ENCODE data around the gene MAN2B2. TPM values are rescaled to one million over a fixed set of nuclear protein-coding genes. Genes with fewer than 3 reads are reported as not detected.

MAN2B2 gene
- total RNA-seq, 4 donors from 2014 or later = 17.5 to 55.9 (median 27.6) TPM

DNA sequence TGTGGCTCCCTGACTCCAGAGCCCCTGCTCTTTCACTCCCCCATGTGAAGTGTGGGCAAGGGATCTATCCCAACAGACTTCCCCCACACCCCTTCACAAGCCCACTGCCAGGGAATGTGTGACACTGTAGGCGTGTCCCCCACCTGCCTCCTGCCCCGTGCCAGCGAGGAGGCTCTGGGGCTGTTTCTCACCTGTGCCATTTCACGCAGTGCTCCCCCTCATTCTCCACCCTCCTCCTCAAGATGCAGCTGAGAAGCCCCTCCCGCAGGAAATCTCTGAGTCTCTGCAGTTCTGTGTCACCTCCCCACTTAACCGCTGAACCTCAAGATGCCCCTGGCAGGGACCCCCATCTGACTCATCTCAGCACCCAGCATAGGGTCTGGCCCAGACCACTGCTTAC lies 5.4 kb downstream of the MAN2B2 start:
- intact Hi-C loops (cut with DNase I; ENCODE audit: low total_unique reads) (no loop called here), in situ Hi-C loops (cut with MboI; ENCODE audit: low pct_ligation_motif_present in 1 of 4, low pct_unique_long_range_greater_than_20kb in 1 of 4, low sequenced_read_pairs in 3 of 4) (no loop called here)
- DNase-seq = no peak
- Histone ChIP-seq H3K27me3 (no peaks in the 10 kb centered on the region), H3K4me1 (peaks cover 5 to 10% (median 6%) of the 10 kb centered on the region in 4 donors), H3K4me3 (no peak overlapping the region), H3K9me3 (no peaks in the 10 kb centered on the region), H3K27ac (no peak overlapping the region), H3K36me3 (peaks cover 0 to 12% (median 2%) of the 10 kb centered on the region in 4 donors)
- TF ChIP-seq POLR2AphosphoS5 (IDR thresholded peaks at IDR 0.05) = no peak
- TF ChIP-seq POLR2A (IDR thresholded peaks at IDR 0.05) = no peak
- TF ChIP-seq, protein P1, sequence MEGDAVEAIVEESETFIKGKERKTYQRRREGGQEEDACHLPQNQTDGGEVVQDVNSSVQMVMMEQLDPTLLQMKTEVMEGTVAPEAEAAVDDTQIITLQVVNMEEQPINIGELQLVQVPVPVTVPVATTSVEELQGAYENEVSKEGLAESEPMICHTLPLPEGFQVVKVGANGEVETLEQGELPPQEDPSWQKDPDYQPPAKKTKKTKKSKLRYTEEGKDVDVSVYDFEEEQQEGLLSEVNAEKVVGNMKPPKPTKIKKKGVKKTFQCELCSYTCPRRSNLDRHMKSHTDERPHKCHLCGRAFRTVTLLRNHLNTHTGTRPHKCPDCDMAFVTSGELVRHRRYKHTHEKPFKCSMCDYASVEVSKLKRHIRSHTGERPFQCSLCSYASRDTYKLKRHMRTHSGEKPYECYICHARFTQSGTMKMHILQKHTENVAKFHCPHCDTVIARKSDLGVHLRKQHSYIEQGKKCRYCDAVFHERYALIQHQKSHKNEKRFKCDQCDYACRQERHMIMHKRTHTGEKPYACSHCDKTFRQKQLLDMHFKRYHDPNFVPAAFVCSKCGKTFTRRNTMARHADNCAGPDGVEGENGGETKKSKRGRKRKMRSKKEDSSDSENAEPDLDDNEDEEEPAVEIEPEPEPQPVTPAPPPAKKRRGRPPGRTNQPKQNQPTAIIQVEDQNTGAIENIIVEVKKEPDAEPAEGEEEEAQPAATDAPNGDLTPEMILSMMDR (IDR thresholded peaks at IDR 0.05) = no peak
- TF ChIP-seq EP300 (IDR thresholded peaks at IDR 0.05; ENCODE audit: low read depth) = no peak
- WGBS, 2 donors (ENCODE audit: low coverage in 1 of 2) = 92% methylated on average over 6 of the region's 6 CpGs; no CpG with 5 or more reads in 1 of the 2 donors

DNA sequence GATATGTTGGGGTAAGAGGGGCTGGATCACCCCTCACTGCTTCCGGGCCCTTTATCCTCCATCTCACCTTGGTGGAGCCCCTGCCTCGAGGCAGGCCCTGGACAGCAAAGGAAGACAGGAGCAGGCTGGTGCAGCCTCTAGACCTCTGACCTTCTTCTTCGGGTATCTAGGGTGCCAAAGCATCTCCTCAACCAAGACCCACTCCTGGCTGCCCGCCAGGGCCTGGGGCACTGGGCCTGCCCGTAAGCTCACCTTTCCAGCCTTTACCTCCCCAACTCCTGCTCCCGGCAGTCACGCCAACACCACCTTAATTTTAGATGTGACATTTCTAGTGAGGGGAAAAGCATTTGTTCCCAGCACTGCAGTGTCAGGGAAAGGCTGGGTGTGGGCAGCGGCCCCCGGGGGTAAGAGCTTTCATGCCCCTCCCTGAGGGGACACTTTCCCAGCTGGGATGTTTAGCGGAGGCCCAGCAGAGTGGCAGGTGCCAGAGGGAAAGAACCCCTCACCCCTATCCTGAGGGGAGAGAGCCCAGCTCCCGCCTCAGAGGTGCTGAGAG lies 6.7 kb downstream of the MAN2B2 start:
- no peaks in the 10 kb centered on the region for H3K9me3 ChIP-seq
- H3K4me3 ChIP-seq = no peak overlapping the region
- intact Hi-C loops (cut with DNase I; ENCODE audit: low total_unique reads) (no loop called here), in situ Hi-C loops (cut with MboI; ENCODE audit: low pct_ligation_motif_present in 1 of 4, low pct_unique_long_range_greater_than_20kb in 1 of 4, low sequenced_read_pairs in 3 of 4) (no loop called here)
- H3K27me3 ChIP-seq = no peaks in the 10 kb centered on the region
- no peak overlapping the region for H3K27ac ChIP-seq
- H3K4me1 ChIP-seq = no peaks in the 10 kb centered on the region
- DNase-seq = no peak
- TF ChIP-seq POLR2AphosphoS5 (IDR thresholded peaks at IDR 0.05) (no peak), POLR2A (IDR thresholded peaks at IDR 0.05) (no peak)
- 95% methylated on average over 11 of the region's 11 CpGs; no CpG with 5 or more reads in 1 of the 2 donors for WGBS, 2 donors (ENCODE audit: low coverage in 1 of 2)
- H3K36me3 ChIP-seq = peaks cover 0 to 12% (median 2%) of the 10 kb centered on the region in 4 donors

DNA sequence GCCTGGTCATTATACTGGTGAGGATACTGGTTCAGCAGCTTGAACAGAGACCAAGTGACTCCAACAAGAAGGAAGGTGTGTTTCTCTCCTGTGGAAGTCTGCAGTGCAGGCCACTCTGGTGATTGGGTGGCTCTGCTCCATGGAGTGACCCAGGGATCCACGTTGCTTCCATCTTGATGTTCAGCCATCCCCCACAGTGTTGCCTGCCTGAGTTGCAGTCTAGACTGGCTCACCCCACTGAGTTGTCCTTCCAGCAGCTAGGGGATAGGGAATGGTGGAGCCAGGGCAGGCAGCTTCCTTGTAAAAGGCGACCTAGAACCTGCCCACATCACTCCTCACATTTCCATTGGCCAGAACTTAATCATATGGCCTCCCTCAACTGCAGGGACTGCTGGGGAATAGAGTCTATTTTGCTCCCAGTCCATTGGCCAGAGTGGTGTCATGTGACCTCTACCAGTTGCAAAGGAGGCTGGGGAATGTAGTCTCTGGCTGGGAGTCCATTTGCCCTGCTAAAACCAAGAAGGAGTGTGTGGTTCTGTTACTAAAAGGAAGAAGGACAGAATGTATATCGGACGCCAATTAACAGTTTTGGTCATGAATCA lies 8.0 kb downstream of the MAN2B2 start:
- peaks cover 0 to 12% (median 2%) of the 10 kb centered on the region in 4 donors for H3K36me3 ChIP-seq
- WGBS, 2 donors (ENCODE audit: low coverage in 1 of 2) = 93% methylated on average over 3 of the region's 4 CpGs; no CpG with 5 or more reads in 1 of the 2 donors

DNA sequence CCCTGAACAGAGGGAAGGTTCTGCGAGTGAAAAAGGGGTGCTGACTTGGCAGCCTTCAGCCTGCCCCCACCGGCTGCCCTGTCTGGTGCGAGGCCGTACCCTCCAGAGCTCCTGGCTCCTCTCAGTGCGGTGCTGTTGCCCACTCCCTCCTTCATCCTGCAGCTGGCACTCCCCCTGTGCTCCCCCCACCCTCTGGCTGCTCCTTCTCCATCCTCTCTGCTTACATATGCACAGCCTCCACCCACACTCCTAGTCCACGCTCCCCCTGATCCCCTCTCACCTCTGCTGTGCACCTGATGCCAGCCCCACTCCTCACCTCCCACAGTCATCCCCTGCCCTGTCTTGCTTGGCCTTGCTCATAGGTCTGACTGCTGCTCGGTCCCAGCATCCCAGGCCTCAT lies 9.9 kb downstream of the MAN2B2 start:
- TF ChIP-seq POLR2AphosphoS5 (IDR thresholded peaks at IDR 0.05) (no peak), POLR2A (IDR thresholded peaks at IDR 0.05) (no peak), EP300 (IDR thresholded peaks at IDR 0.05; ENCODE audit: low read depth) (no peak)
- TF ChIP-seq, protein P1 (IDR thresholded peaks at IDR 0.05) = no peak
- in situ Hi-C loops (cut with MboI; ENCODE audit: low pct_ligation_motif_present in 1 of 4, low pct_unique_long_range_greater_than_20kb in 1 of 4, low sequenced_read_pairs in 3 of 4) = no loop called here
- H3K36me3 ChIP-seq = peaks cover 0 to 12% (median 0%) of the 10 kb centered on the region in 4 donors

More for the DNA sequence above, 8.0 kb downstream of the MAN2B2 start:
- Histone ChIP-seq H3K27me3 (no peaks in the 10 kb centered on the region), H3K27ac (no peak overlapping the region), H3K4me1 (no peaks in the 10 kb centered on the region), H3K4me3 (no peak overlapping the region), H3K9me3 (no peaks in the 10 kb centered on the region)
- in situ Hi-C loops (cut with MboI; ENCODE audit: low pct_ligation_motif_present in 1 of 4, low pct_unique_long_range_greater_than_20kb in 1 of 4, low sequenced_read_pairs in 3 of 4) = no loop called here
- TF ChIP-seq POLR2AphosphoS5 (IDR thresholded peaks at IDR 0.05) = no peak
- TF ChIP-seq EP300 (IDR thresholded peaks at IDR 0.05; ENCODE audit: low read depth) = no peak
- TF ChIP-seq POLR2A (IDR thresholded peaks at IDR 0.05) = no peak
- TF ChIP-seq, protein P1 (IDR thresholded peaks at IDR 0.05) = no peak
- intact Hi-C loops (cut with DNase I; ENCODE audit: low total_unique reads) = no loop called here
- DNase-seq = no peak

More for the DNA sequence above, 9.9 kb downstream of the MAN2B2 start:
- intact Hi-C loops (cut with DNase I; ENCODE audit: low total_unique reads) = no loop called here
- no peak overlapping the region for H3K27ac ChIP-seq
- no peaks in the 10 kb centered on the region for H3K9me3 ChIP-seq
- no peak for DNase-seq
- H3K4me1 ChIP-seq = no peaks in the 10 kb centered on the region
- H3K4me3 ChIP-seq = no peak overlapping the region
- H3K27me3 ChIP-seq = no peaks in the 10 kb centered on the region
- 90 to 95% methylated on average over 4 to 7 of the region's 7 CpGs for WGBS, 2 donors (ENCODE audit: low coverage in 1 of 2)

Measured in transverse colon (tissue), 4 donors.